Effector memory CD4-positive, alpha-beta T cell (primary cell): ENCODE results near the gene NRN1L.

Source experiments
- DNase-seq, 3 donors: peaks; one replicate each; pipeline ENCODE4 v3.0.0-alpha.2; 2020
- H3K27ac ChIP-seq: 2 replicates; pipeline ENCODE4 v1.7.0; 2013; ENCODE audit warnings: mild to moderate bottlenecking, low read length, moderate library complexity; ENCODE audit not compliant: insufficient read depth, poor library complexity, severe bottlenecking
- H3K27me3 ChIP-seq: replicated peaks from 2 replicates; pipeline ENCODE4 v1.7.0; 2013; ENCODE audit warnings: mild to moderate bottlenecking, low read length; ENCODE audit not compliant: insufficient read depth, control insufficient read depth, poor library complexity, severe bottlenecking
- H3K36me3 ChIP-seq: 2 replicates; pipeline ENCODE4 v1.7.0; 2013; ENCODE audit warnings: mild to moderate bottlenecking, low read length, moderate library complexity; ENCODE audit not compliant: control insufficient read depth, insufficient read depth
- H3K4me1 ChIP-seq: 2 replicates; pipeline ENCODE4 v1.7.0; 2013; ENCODE audit warnings: low read length, mild to moderate bottlenecking; ENCODE audit not compliant: control insufficient read depth, insufficient read depth, poor library complexity, severe bottlenecking
- H3K4me3 ChIP-seq: 2 replicates; pipeline ENCODE4 v1.7.0; 2013; ENCODE audit warnings: low read length, low read depth, mild to moderate bottlenecking; ENCODE audit not compliant: insufficient read depth, poor library complexity, severe bottlenecking
- H3K9me3 ChIP-seq: 2 replicates; pipeline ENCODE4 v1.7.0; 2013; ENCODE audit warnings: mild to moderate bottlenecking, low read length, moderate library complexity; ENCODE audit not compliant: control insufficient read depth

NRN1L gene

GRCh38 chr16:67846063-67846319, 38.7 kb upstream of the NRN1L start:
- H3K4me1 ChIP-seq, result peaks cover 48% of the 10 kb centered on the region
- H3K4me3 ChIP-seq, result peak overlapping the region; percentile 90
- H3K27me3 ChIP-seq, result no peaks in the 10 kb centered on the region
- H3K36me3 ChIP-seq, result no peaks in the 10 kb centered on the region
- H3K9me3 ChIP-seq, result no peaks in the 10 kb centered on the region
- peak overlapping the region; percentile 89 for H3K27ac ChIP-seq
- DNase-seq, result no peak

- Histone ChIP-seq H3K36me3 (no peaks in the 10 kb centered on the region), H3K27ac (peak within 1 kb of the TSS; percentile 89), H3K4me1 (peaks cover 44% of the 10 kb centered on the region), H3K27me3 (no peaks in the 10 kb centered on the region), H3K4me3 (peak within 1 kb of the TSS; percentile 90), H3K9me3 (no peaks in the 10 kb centered on the region)
- peak; percentile 91 to 93 (median 91) for DNase-seq
Measured at GRCh38 chr16:67846320-67847063, 38.2 kb upstream of the NRN1L start, which contains the start of gene NUTF2. Gene NUTF2, plus strand, starts transcription at chr16:67846933. Its CDS starts 18,198 bp downstream, at chr16:67865131.

GRCh38 chr16:67847064-67847861, 37.4 kb upstream of the NRN1L start, which contains the start of gene CENPT:
Gene CENPT, minus strand, starts transcription at chr16:67847693. Its CDS starts 13,834 bp downstream, at chr16:67833859.
- Histone ChIP-seq H3K27me3 (no peaks in the 10 kb centered on the region), H3K4me1 (peaks cover 43% of the 10 kb centered on the region), H3K27ac (peak within 1 kb of the TSS; percentile 89), H3K9me3 (no peaks in the 10 kb centered on the region), H3K36me3 (no peaks in the 10 kb centered on the region), H3K4me3 (peak within 1 kb of the TSS; percentile 90)
- no peak for DNase-seq

GRCh38 chr16:67848118-67848517, 36.6 kb upstream of the NRN1L start:
- Histone ChIP-seq H3K4me1 (peaks cover 38% of the 10 kb centered on the region), H3K4me3 (peak overlapping the region; percentile 90), H3K27me3 (no peaks in the 10 kb centered on the region), H3K9me3 (no peaks in the 10 kb centered on the region), H3K36me3 (no peaks in the 10 kb centered on the region), H3K27ac (no peak overlapping the region)
- DNase-seq, result no peak

GRCh38 chr16:67853670-67854069, 31.0 kb upstream of the NRN1L start:
- Histone ChIP-seq H3K9me3 (no peaks in the 10 kb centered on the region), H3K4me1 (peaks cover 7% of the 10 kb centered on the region), H3K27ac (no peak overlapping the region), H3K4me3 (no peak overlapping the region), H3K27me3 (no peaks in the 10 kb centered on the region), H3K36me3 (no peaks in the 10 kb centered on the region)
- no peak for DNase-seq

- peaks cover 3% of the 10 kb centered on the region for H3K36me3 ChIP-seq
- H3K9me3 ChIP-seq, result no peaks in the 10 kb centered on the region
- H3K27me3 ChIP-seq, result no peaks in the 10 kb centered on the region
- H3K27ac ChIP-seq, result no peak overlapping the region
- no peak for DNase-seq
- H3K4me1 ChIP-seq, result peaks cover 7% of the 10 kb centered on the region
- no peak overlapping the region for H3K4me3 ChIP-seq
Measured at GRCh38 chr16:67855789-67856188, 28.9 kb upstream of the NRN1L start.

- DNase-seq, result no peak
- H3K36me3 ChIP-seq, result peaks cover 7% of the 10 kb centered on the region
- peak overlapping the region; percentile 55 for H3K27ac ChIP-seq
- H3K4me3 ChIP-seq, result no peak overlapping the region
- no peaks in the 10 kb centered on the region for H3K27me3 ChIP-seq
- H3K9me3 ChIP-seq, result no peaks in the 10 kb centered on the region
- H3K4me1 ChIP-seq, result peaks cover 7% of the 10 kb centered on the region
Measured at GRCh38 chr16:67856927-67857546, 27.6 kb upstream of the NRN1L start.

- H3K4me3 ChIP-seq, result no peak overlapping the region
- H3K27me3 ChIP-seq, result no peaks in the 10 kb centered on the region
- peak overlapping the region; percentile 55 for H3K27ac ChIP-seq
- H3K36me3 ChIP-seq, result peaks cover 7% of the 10 kb centered on the region
- no peaks in the 10 kb centered on the region for H3K9me3 ChIP-seq
- H3K4me1 ChIP-seq, result peaks cover 7% of the 10 kb centered on the region
- peak; percentile 31 to 46 (median 44) for DNase-seq
Measured at GRCh38 chr16:67857547-67858233, 27.0 kb upstream of the NRN1L start.

- Histone ChIP-seq H3K27ac (peak overlapping the region; percentile 48), H3K4me1 (peaks cover 7% of the 10 kb centered on the region)
Measured at GRCh38 chr16:67858500-67858899, 26.2 kb upstream of the NRN1L start.

More at GRCh38 chr16:67858500-67858899, 26.2 kb upstream of the NRN1L start:
- H3K4me3 ChIP-seq, result no peak overlapping the region
- H3K36me3 ChIP-seq, result peaks cover 7% of the 10 kb centered on the region
- H3K27me3 ChIP-seq, result no peaks in the 10 kb centered on the region
- no peak for DNase-seq
- no peaks in the 10 kb centered on the region for H3K9me3 ChIP-seq
